Epithelial cell of prostate (primary cell): ENCODE results near the gene RPL27.
"Not testable (repeated sequence)": the region's sequence is repeated elsewhere in the genome, so short reads cannot be mapped to it uniquely, and the experiment has no call there.

ENCODE experiments used
- DNase-seq: peaks from one replicate; pipeline ENCODE4 v3.0.0-alpha.2; 2011; ENCODE audit warnings: low read depth, low spot score
- H3K27ac ChIP-seq: fragments of 450-650 bp; 2 replicates; pipeline ENCODE4 v1.5.1; 2017; ENCODE audit warnings: mild to moderate bottlenecking

The RPL27 gene

GRCh38 chr17:42997984-42998938 is at the start of gene RPL27:
Gene RPL27 (plus strand): TSS chr17:42998419. CDS start chr17:42998751, 332 bp downstream.
- peak; percentile 100 for DNase-seq
- H3K27ac ChIP-seq, result peak within 1 kb of the TSS; percentile 91

GRCh38 chr17:42950044-42950783 is 48.0 kb upstream of the RPL27 start:
- DNase-seq, result no peak

GRCh38 chr17:42953669-42954068 is 44.5 kb upstream of the RPL27 start:
- no peak for DNase-seq

More at GRCh38 chr17:42950044-42950783, 48.0 kb upstream of the RPL27 start:
- H3K27ac ChIP-seq, result no peak overlapping the region

GRCh38 chr17:42964161-42964932 is 33.9 kb upstream of the RPL27 start, which contains the start of gene AARSD1:
Gene AARSD1 (minus strand): TSS chr17:42964454. CDS start chr17:42964440, 14 bp downstream.
- DNase-seq, result peak; percentile 66
- peak within 1 kb of the TSS; percentile 63 for H3K27ac ChIP-seq

More at GRCh38 chr17:42953669-42954068, 44.5 kb upstream of the RPL27 start:
- H3K27ac ChIP-seq, result no peak overlapping the region

- H3K27ac ChIP-seq, result no peak overlapping the region
- DNase-seq, result no peak
These were observed 30.3 kb upstream of the RPL27 start for GRCh38 chr17:42967925-42968324.

GRCh38 chr17:42969001-42969581 is 29.1 kb upstream of the RPL27 start:
- DNase-seq, result no peak
- H3K27ac ChIP-seq, result peak overlapping the region; percentile 13

- no peak for DNase-seq
These were observed 26.6 kb upstream of the RPL27 start for GRCh38 chr17:42971589-42971988.

GRCh38 chr17:42973323-42973722 is 24.9 kb upstream of the RPL27 start:
- DNase-seq, H3K27ac ChIP-seq: not testable (repeated sequence)

More at GRCh38 chr17:42971589-42971988, 26.6 kb upstream of the RPL27 start:
- no peak overlapping the region for H3K27ac ChIP-seq

- no peak overlapping the region for H3K27ac ChIP-seq
- no peak for DNase-seq
These were observed 23.0 kb upstream of the RPL27 start for GRCh38 chr17:42975265-42975664.

- H3K27ac ChIP-seq, DNase-seq: not testable (repeated sequence)
These were observed 22.5 kb upstream of the RPL27 start for GRCh38 chr17:42975701-42976100.

- no peak for DNase-seq
- peak within 1 kb of the TSS; percentile 83 for H3K27ac ChIP-seq
These were observed 18.5 kb upstream of the RPL27 start, which contains the start of gene PTGES3L for GRCh38 chr17:42979511-42980273. Gene PTGES3L (minus strand): TSS chr17:42980080. CDS start chr17:42980053, 27 bp downstream.

GRCh38 chr17:42980274-42980765 is 17.9 kb upstream of the RPL27 start, which contains the start of gene RUNDC1:
Gene RUNDC1 (plus strand): TSS chr17:42980565. CDS start chr17:42980577, 12 bp downstream.
- no peak for DNase-seq
- peak within 1 kb of the TSS; percentile 83 for H3K27ac ChIP-seq

GRCh38 chr17:42980766-42981397 is 17.3 kb upstream of the RPL27 start:
- DNase-seq, result no peak
- H3K27ac ChIP-seq, result peak overlapping the region; percentile 83

GRCh38 chr17:42982266-42982665 is 16.0 kb upstream of the RPL27 start:
- H3K27ac ChIP-seq, result no peak overlapping the region
- DNase-seq, result no peak

- DNase-seq, result no peak
- no peak overlapping the region for H3K27ac ChIP-seq
These were observed 13.0 kb upstream of the RPL27 start for GRCh38 chr17:42985225-42985624.

- H3K27ac ChIP-seq, result peak overlapping the region; percentile 94
These were observed 9.1 kb upstream of the RPL27 start for GRCh38 chr17:42989141-42989540.

GRCh38 chr17:42989726-42990652 is 8.2 kb upstream of the RPL27 start:
- no peak for DNase-seq
- H3K27ac ChIP-seq, result peak overlapping the region; percentile 94

More at GRCh38 chr17:42989141-42989540, 9.1 kb upstream of the RPL27 start:
- DNase-seq, result no peak
